Vagina (tissue), 2 donors: ENCODE measurements around the gene PUSL1. TPM values are rescaled to one million over a fixed set of nuclear protein-coding genes. Genes with fewer than 3 reads are reported as not detected.

ENCODE experiments used
- DNase-seq, 2 donors: peaks; one replicate each; pipeline ENCODE4 v3.0.0-alpha.2; 2017; ENCODE audit errors: extremely low spot score in 2 of 2
- H3K27ac ChIP-seq: fragments of 200-600 bp; sonication (generic); one replicate; pipeline ENCODE4 v1.5.1; 2019
- H3K27me3 ChIP-seq: fragments of 200-600 bp; sonication (generic); one replicate; pipeline ENCODE4 v1.5.1; 2019
- H3K36me3 ChIP-seq, 2 donors: fragments of 200-600 bp; sonication (generic); one replicate each; pipeline ENCODE4 v1.5.1; 2017 to 2019
- H3K4me1 ChIP-seq: fragments of 200-600 bp; sonication (generic); one replicate; pipeline ENCODE4 v1.5.1; 2019
- H3K4me3 ChIP-seq, 2 donors: fragments of 200-600 bp; sonication (generic); 1 replicate in 1 of 2; 2 replicates in 1 of 2; pipeline ENCODE4 v1.5.1; 2016 to 2019
- H3K9me3 ChIP-seq: fragments of 200-600 bp; sonication (generic); one replicate; pipeline ENCODE4 v1.5.1; 2019
- POLR2A ChIP-seq, 2 donors: fragments of 450-650 bp; IDR thresholded peaks; one replicate each; pipeline ENCODE4 v1.6.1; 2017; ENCODE audit warnings: antibody characterized with exemption in 2 of 2, mild to moderate bottlenecking in 2 of 2, moderate library complexity in 2 of 2
- POLR2AphosphoS5 ChIP-seq, 2 donors: sonication (generic); formaldehyde crosslinking; IDR thresholded peaks; one replicate each; pipeline ENCODE4 v1.9.0; 2017; ENCODE audit warnings: antibody characterized with exemption in 2 of 2, mild to moderate bottlenecking in 2 of 2, low read depth in 1 of 2; ENCODE audit not compliant: insufficient read depth in 1 of 2
- intact Hi-C: fragments of 100-400 bp; cut with DNase I; formaldehyde crosslinking; loops from one replicate; pipeline ENCODE4 v1.15.1; 2023
- total RNA-seq: library from RNA; depleted of rRNA; stranded (reverse); fragments of >200 nt; gene quantifications from one replicate; pipeline ENCODE4 v1.2.3, GENCODE V29; 2016
- TF ChIP-seq, protein P1 (sequence below), 3 experiments: fragments of 450-650 bp in 2 of 3; fragments of 200-600 bp in 1 of 3; sonication (generic) in 1 of 3; IDR thresholded peaks; one replicate each; pipeline ENCODE4 v1.5.1; 2017 to 2019; ENCODE audit warnings: antibody characterized with exemption in 3 of 3, mild to moderate bottlenecking in 2 of 3, moderate library complexity in 2 of 3

PUSL1 gene
- total RNA-seq, 1 donor from 2014 or later: 31.2 TPM

DNA sequence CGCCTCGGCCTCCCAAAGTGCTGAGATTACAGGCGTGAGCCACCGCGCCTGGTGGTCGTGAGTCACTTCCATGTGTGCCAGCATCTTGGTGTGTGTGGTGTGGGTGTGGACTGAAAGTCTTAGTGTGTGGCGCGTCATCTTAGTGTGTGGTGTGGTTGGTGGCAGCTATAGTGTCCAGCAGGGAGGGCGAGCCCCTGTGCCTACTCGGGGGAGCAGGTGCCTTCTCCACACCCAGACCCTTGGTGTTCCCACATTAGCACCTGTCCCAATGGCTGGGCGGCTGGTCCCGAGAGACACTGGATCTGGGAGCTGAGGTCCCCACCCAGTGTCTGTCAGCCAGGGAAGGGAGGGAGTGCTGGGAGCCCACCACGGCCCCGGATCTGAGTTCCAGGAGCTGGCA, 25.4 kb upstream of the PUSL1 start:
- intact Hi-C loops: no loop called here
- Histone ChIP-seq H3K27me3 (no peaks in the 10 kb centered on the region), H3K36me3 (no peaks in the 10 kb centered on the region), H3K27ac (no peak overlapping the region), H3K9me3 (no peaks in the 10 kb centered on the region), H3K4me3 (no peak overlapping the region), H3K4me1 (peaks cover 5% of the 10 kb centered on the region)
- TF ChIP-seq POLR2A (IDR thresholded peaks at IDR 0.05) (no peak), POLR2AphosphoS5 (IDR thresholded peaks at IDR 0.05; ENCODE audit: insufficient read depth in 1 of 2, low read depth in 1 of 2) (no peak)
- TF ChIP-seq, protein P1, sequence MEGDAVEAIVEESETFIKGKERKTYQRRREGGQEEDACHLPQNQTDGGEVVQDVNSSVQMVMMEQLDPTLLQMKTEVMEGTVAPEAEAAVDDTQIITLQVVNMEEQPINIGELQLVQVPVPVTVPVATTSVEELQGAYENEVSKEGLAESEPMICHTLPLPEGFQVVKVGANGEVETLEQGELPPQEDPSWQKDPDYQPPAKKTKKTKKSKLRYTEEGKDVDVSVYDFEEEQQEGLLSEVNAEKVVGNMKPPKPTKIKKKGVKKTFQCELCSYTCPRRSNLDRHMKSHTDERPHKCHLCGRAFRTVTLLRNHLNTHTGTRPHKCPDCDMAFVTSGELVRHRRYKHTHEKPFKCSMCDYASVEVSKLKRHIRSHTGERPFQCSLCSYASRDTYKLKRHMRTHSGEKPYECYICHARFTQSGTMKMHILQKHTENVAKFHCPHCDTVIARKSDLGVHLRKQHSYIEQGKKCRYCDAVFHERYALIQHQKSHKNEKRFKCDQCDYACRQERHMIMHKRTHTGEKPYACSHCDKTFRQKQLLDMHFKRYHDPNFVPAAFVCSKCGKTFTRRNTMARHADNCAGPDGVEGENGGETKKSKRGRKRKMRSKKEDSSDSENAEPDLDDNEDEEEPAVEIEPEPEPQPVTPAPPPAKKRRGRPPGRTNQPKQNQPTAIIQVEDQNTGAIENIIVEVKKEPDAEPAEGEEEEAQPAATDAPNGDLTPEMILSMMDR (IDR thresholded peaks at IDR 0.05): no peak
- no peak for DNase-seq

GRCh38 chr1:1283821-1284220, 24.6 kb upstream of the PUSL1 start:
- Histone ChIP-seq H3K27ac (no peak overlapping the region), H3K4me1 (peaks cover 5% of the 10 kb centered on the region), H3K27me3 (no peaks in the 10 kb centered on the region), H3K36me3 (no peaks in the 10 kb centered on the region), H3K9me3 (no peaks in the 10 kb centered on the region), H3K4me3 (no peak overlapping the region)
- TF ChIP-seq, protein P1 (IDR thresholded peaks at IDR 0.05): no peak
- TF ChIP-seq POLR2AphosphoS5 (IDR thresholded peaks at IDR 0.05; ENCODE audit: insufficient read depth in 1 of 2, low read depth in 1 of 2) (no peak), POLR2A (IDR thresholded peaks at IDR 0.05) (no peak)
- DNase-seq: no peak
- intact Hi-C loops: no loop called here

- H3K27me3 ChIP-seq: no peaks in the 10 kb centered on the region
- H3K9me3 ChIP-seq: no peaks in the 10 kb centered on the region
- peaks cover 5% of the 10 kb centered on the region for H3K4me1 ChIP-seq
- TF ChIP-seq POLR2AphosphoS5 (IDR thresholded peaks at IDR 0.05; ENCODE audit: insufficient read depth in 1 of 2, low read depth in 1 of 2) (no peak), POLR2A (IDR thresholded peaks at IDR 0.05) (no peak)
- TF ChIP-seq, protein P1 (IDR thresholded peaks at IDR 0.05): no peak
- no peak overlapping the region for H3K27ac ChIP-seq
- intact Hi-C loops: no loop called here
- DNase-seq: no peak
- H3K36me3 ChIP-seq: no peaks in the 10 kb centered on the region
- no peak overlapping the region for H3K4me3 ChIP-seq
Measured at GRCh38 chr1:1284221-1285101, 23.9 kb upstream of the PUSL1 start.

GRCh38 chr1:1285102-1285571, 23.3 kb upstream of the PUSL1 start:
- DNase-seq: no peak
- no peaks in the 10 kb centered on the region for H3K27me3 ChIP-seq
- intact Hi-C loops: no loop called here
- H3K36me3 ChIP-seq: no peaks in the 10 kb centered on the region
- no peak overlapping the region for H3K4me3 ChIP-seq
- TF ChIP-seq, protein P1 (IDR thresholded peaks at IDR 0.05): no peak
- TF ChIP-seq POLR2AphosphoS5 (IDR thresholded peaks at IDR 0.05; ENCODE audit: insufficient read depth in 1 of 2, low read depth in 1 of 2): no peak
- no peak overlapping the region for H3K27ac ChIP-seq
- peaks cover 5% of the 10 kb centered on the region for H3K4me1 ChIP-seq
- no peaks in the 10 kb centered on the region for H3K9me3 ChIP-seq
